Astrocyte (in vitro differentiated cells and primary cell): Measurements from ENCODE around the gene CDK6. TPM values are rescaled to one million over a fixed set of nuclear protein-coding genes. Genes with fewer than 3 reads are reported as not detected.
"Not testable (repeated sequence)": the region's sequence is repeated elsewhere in the genome, so short reads cannot be mapped to it uniquely, and the experiment has no call there.

ENCODE experiments used
- DNase-seq: peaks from one replicate; pipeline ENCODE4 v3.0.0-alpha.2; 2010; ENCODE audit warnings: low read depth
- FAIRE-seq: peaks from 2 replicates; lab custom pipeline; 2011; peaks lifted over from hg19 to GRCh38; lab: Jason Lieb, UNC
- H2AFZ ChIP-seq: 2 replicates; pipeline ENCODE4 v1.6.0; 2012; ENCODE audit warnings: low read depth, low read length, inconsistent platforms
- H3K27ac ChIP-seq: 2 replicates; pipeline ENCODE4 v1.5.1; 2011; ENCODE audit warnings: low read depth, low read length, inconsistent platforms
- H3K27me3 ChIP-seq: 2 replicates; pipeline ENCODE4 v1.6.0; 2011; ENCODE audit warnings: low read length, inconsistent platforms; ENCODE audit not compliant: insufficient read depth
- H3K36me3 ChIP-seq: 2 replicates; pipeline ENCODE4 v1.5.1; 2011; ENCODE audit warnings: low read length, inconsistent platforms; ENCODE audit not compliant: insufficient read depth
- H3K4me1 ChIP-seq: 2 replicates; pipeline ENCODE4 v1.5.1; 2011; ENCODE audit warnings: low read length, inconsistent platforms; ENCODE audit not compliant: insufficient read depth
- H3K4me2 ChIP-seq: 2 replicates; pipeline ENCODE4 v1.6.0; 2012; ENCODE audit warnings: low read length, inconsistent platforms
- H3K4me3 ChIP-seq: 2 replicates; pipeline ENCODE4 v1.5.1; 2011; ENCODE audit warnings: low read depth, mild to moderate bottlenecking, low read length, inconsistent platforms; ENCODE audit not compliant: insufficient read depth
- H3K79me2 ChIP-seq: 2 replicates; pipeline ENCODE4 v1.6.0; 2012; ENCODE audit warnings: mild to moderate bottlenecking, low read length, inconsistent platforms; ENCODE audit not compliant: insufficient read depth
- H3K9ac ChIP-seq: 2 replicates; pipeline ENCODE4 v1.6.0; 2012; ENCODE audit warnings: mild to moderate bottlenecking, low read length, inconsistent platforms
- H3K9me3 ChIP-seq: 2 replicates; pipeline ENCODE4 v1.5.1; 2012; ENCODE audit warnings: low read depth, mild to moderate bottlenecking, low read length, inconsistent platforms; ENCODE audit not compliant: insufficient read depth
- H4K20me1 ChIP-seq: 2 replicates; pipeline ENCODE4 v1.6.0; 2012; ENCODE audit warnings: low read length, inconsistent platforms; ENCODE audit not compliant: insufficient read depth
- H3K27ac Mint-ChIP-seq: one replicate; pipeline ENCODE4 v1.8.0; 2021; ENCODE audit warnings: mild to moderate bottlenecking, mixed read lengths; ENCODE audit not compliant: unreplicated experiment
- H3K27me3 Mint-ChIP-seq: one replicate; pipeline ENCODE4 v1.8.0; 2021; ENCODE audit warnings: low read depth, mixed read lengths; ENCODE audit not compliant: unreplicated experiment
- H3K36me3 Mint-ChIP-seq: one replicate; pipeline ENCODE4 v1.8.0; 2021; ENCODE audit warnings: low read depth, mixed read lengths; ENCODE audit not compliant: unreplicated experiment
- H3K4me1 Mint-ChIP-seq: one replicate; pipeline ENCODE4 v1.8.0; 2021; ENCODE audit warnings: low read depth, mixed read lengths; ENCODE audit not compliant: unreplicated experiment
- H3K4me3 Mint-ChIP-seq: one replicate; pipeline ENCODE4 v1.8.0; 2021; ENCODE audit warnings: mild to moderate bottlenecking, moderate library complexity, mixed read lengths; ENCODE audit not compliant: unreplicated experiment
- H3K9me3 Mint-ChIP-seq: one replicate; pipeline ENCODE4 v1.8.0; 2021; ENCODE audit warnings: mild to moderate bottlenecking, mixed read lengths; ENCODE audit not compliant: unreplicated experiment
- EZH2 ChIP-seq: IDR thresholded peaks from 2 replicates; pipeline ENCODE4 v1.6.1; 2012; ENCODE audit warnings: mild to moderate bottlenecking, low read length, inconsistent platforms; ENCODE audit not compliant: insufficient read depth
- total RNA-seq: library from RNA; stranded (reverse); gene quantifications from 2 replicates; pipeline ENCODE4 v1.2.1, GENCODE V29; 2021
- TF ChIP-seq, protein P1 (sequence below): IDR thresholded peaks from 2 replicates; pipeline ENCODE4 v1.5.1; 2011; ENCODE audit warnings: low read depth, mild to moderate bottlenecking, inconsistent platforms, low read length, moderate library complexity; ENCODE audit not compliant: insufficient read depth

Gene CDK6
- total RNA-seq, 1 donor from 2014 or later, result 160 TPM

DNA sequence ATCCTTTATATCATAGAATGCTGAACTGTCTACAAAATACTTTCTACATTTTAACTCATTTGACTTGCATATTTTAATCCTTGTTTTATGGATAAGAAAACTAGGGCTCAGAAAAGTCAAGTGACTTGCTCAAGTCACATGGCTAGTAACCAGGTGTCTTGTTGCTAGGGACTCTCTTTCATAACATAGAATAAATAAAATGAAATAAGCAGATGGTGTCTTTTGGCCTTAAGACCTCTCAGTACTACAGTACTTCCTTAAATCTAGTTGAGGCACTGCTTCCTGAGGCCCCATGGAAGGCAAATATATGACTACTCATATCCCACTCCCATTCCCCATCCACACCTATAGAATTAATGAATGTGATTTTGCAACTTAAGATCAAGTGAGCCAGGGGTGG lies 87.9 kb downstream of the CDK6 start:
- peak overlapping the region; percentile 30 for H3K27ac ChIP-seq
- H3K27ac Mint-ChIP-seq, result no peak overlapping the region

DNA sequence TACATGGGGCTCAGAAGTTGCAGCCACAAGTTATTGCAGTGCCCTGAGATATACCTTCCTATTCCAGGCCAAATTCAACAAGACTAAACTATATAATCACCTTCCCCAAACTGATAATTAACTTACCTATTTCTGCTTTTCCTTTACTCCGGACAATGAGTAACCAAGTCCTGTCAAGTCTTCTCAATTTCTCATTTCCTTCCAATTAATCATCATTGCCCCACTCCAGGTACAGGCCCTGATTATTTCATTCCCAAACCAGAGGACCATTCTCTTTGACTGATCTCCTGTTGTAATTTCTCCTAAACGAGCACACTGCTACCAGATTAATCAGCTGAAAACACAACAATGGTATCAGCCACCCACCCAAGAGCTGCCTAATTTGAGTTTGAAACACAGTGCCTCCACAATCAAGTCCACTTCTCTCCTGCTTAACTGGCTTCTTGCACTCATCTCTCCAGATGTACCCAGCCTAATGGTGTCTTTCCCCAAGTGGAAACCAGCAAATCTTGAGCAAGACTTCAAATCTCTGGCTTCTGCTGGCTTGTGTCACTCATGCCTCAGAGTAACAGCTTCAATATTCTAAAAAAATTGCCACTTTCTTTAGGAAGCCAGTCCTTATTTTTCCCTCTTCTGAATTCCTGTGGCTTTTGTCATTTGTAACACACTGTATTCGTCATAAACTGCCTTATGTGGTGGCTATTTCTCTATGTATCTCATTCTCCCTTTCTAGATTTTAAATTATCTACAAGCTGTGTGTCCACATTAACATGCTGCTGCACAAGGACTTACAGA lies 89.1 kb downstream of the CDK6 start:
- H3K27ac ChIP-seq, result peak overlapping the region; percentile 87
- H4K20me1 ChIP-seq, result peaks cover 4% of the 10 kb centered on the region
- H3K4me1 Mint-ChIP-seq, result peaks cover 43% of the 10 kb centered on the region
- no peak overlapping the region for H3K4me3 ChIP-seq
- peak overlapping the region; percentile 1 for H3K4me3 Mint-ChIP-seq
- H3K27ac Mint-ChIP-seq, result peak overlapping the region; percentile 60
- H3K9me3 ChIP-seq, result no peaks in the 10 kb centered on the region
- peak overlapping the region; percentile 54 for H3K9ac ChIP-seq
- peaks cover 9% of the 10 kb centered on the region for H3K36me3 Mint-ChIP-seq
- H3K79me2 ChIP-seq, result peaks cover 92% of the 10 kb centered on the region
- no peak for TF ChIP-seq EZH2
- TF ChIP-seq, protein P1, sequence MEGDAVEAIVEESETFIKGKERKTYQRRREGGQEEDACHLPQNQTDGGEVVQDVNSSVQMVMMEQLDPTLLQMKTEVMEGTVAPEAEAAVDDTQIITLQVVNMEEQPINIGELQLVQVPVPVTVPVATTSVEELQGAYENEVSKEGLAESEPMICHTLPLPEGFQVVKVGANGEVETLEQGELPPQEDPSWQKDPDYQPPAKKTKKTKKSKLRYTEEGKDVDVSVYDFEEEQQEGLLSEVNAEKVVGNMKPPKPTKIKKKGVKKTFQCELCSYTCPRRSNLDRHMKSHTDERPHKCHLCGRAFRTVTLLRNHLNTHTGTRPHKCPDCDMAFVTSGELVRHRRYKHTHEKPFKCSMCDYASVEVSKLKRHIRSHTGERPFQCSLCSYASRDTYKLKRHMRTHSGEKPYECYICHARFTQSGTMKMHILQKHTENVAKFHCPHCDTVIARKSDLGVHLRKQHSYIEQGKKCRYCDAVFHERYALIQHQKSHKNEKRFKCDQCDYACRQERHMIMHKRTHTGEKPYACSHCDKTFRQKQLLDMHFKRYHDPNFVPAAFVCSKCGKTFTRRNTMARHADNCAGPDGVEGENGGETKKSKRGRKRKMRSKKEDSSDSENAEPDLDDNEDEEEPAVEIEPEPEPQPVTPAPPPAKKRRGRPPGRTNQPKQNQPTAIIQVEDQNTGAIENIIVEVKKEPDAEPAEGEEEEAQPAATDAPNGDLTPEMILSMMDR, result no peak
- peak; percentile 20 for FAIRE-seq
- H3K27me3 ChIP-seq, result no peaks in the 10 kb centered on the region
- peak; percentile 60 for DNase-seq
- no peaks in the 10 kb centered on the region for H3K27me3 Mint-ChIP-seq
- no peaks in the 10 kb centered on the region for H3K9me3 Mint-ChIP-seq
- H2AFZ ChIP-seq, result no peak overlapping the region
- H3K4me2 ChIP-seq, result peak overlapping the region; percentile 68
- H3K36me3 ChIP-seq, result peaks cover 5% of the 10 kb centered on the region
- peaks cover 39% of the 10 kb centered on the region for H3K4me1 ChIP-seq

More for the DNA sequence above, 87.9 kb downstream of the CDK6 start:
- FAIRE-seq (no peak), DNase-seq (no peak)
- Histone ChIP-seq H3K4me2 (no peak overlapping the region), H3K27me3 (no peaks in the 10 kb centered on the region), H3K36me3 (peaks cover 5% of the 10 kb centered on the region), H3K9me3 (no peaks in the 10 kb centered on the region), H3K4me3 (no peak overlapping the region), H3K4me1 (peaks cover 48% of the 10 kb centered on the region), H2AFZ (no peak overlapping the region), H3K9ac (no peak overlapping the region), H4K20me1 (peaks cover 4% of the 10 kb centered on the region), H3K79me2 (peaks cover 82% of the 10 kb centered on the region)
- no peaks in the 10 kb centered on the region for H3K9me3 Mint-ChIP-seq
- H3K27me3 Mint-ChIP-seq, result no peaks in the 10 kb centered on the region
- H3K4me3 Mint-ChIP-seq, result no peak overlapping the region
- peaks cover 51% of the 10 kb centered on the region for H3K4me1 Mint-ChIP-seq
- TF ChIP-seq, protein P1, result no peak
- TF ChIP-seq EZH2, result no peak
- peaks cover 8% of the 10 kb centered on the region for H3K36me3 Mint-ChIP-seq

DNA sequence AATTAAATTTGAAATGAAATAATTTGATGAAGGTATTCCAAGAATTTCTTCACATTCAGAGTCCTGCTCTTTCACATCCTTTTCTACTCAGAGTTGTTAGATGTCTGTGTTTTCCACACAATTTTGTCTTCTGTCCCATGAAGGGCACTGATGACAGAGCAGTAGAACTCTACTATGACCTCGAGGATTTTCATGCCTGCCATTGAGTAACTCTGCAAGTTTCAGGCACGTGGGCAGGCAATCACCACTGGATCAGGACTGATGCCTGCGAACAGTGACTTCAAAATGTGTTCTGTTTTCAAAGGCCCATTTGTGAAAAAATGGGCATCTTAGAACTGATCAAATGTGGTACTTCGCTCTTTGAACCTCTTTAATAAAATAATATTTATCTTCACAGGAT lies 91.1 kb downstream of the CDK6 start:
- FAIRE-seq, result no peak
- peaks cover 95% of the 10 kb centered on the region for H3K79me2 ChIP-seq

DNA sequence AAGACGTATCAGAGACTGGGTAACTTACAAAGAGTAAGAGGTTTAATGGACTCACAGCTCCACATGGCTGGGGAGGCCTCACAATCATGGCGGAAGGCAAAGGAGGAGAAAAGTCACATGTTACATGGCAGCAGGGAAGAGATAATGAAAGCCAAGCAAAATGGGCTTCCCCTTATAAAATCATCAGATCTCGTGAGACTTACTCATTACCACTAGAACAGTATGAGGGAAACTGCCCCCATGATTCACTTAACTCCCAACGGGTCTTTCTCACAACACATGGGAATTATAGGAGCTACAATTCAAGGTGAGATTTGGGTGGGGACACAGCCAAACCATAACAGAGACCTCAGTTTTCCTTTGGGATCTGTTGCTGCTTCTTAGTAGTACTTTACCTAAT lies 92.2 kb downstream of the CDK6 start:
- not testable (repeated sequence) for H3K36me3 ChIP-seq, H3K9ac ChIP-seq, H3K4me3 ChIP-seq, H3K9me3 ChIP-seq, H3K27ac Mint-ChIP-seq, DNase-seq, H3K9me3 Mint-ChIP-seq, FAIRE-seq, H3K4me2 ChIP-seq, H3K27me3 Mint-ChIP-seq, H4K20me1 ChIP-seq, H3K36me3 Mint-ChIP-seq, H3K27ac ChIP-seq, H2AFZ ChIP-seq, H3K27me3 ChIP-seq
- Histone ChIP-seq H3K4me1 (peaks cover 31% of the 10 kb centered on the region), H3K79me2 (peaks cover 95% of the 10 kb centered on the region)
- peaks cover 40% of the 10 kb centered on the region for H3K4me1 Mint-ChIP-seq
- peak overlapping the region; percentile 35 for H3K4me3 Mint-ChIP-seq

More for the DNA sequence above, 91.1 kb downstream of the CDK6 start:
- no peak overlapping the region for H3K4me3 Mint-ChIP-seq
- no peak overlapping the region for H3K4me3 ChIP-seq
- H3K9me3 ChIP-seq, result no peaks in the 10 kb centered on the region
- no peaks in the 10 kb centered on the region for H3K27me3 ChIP-seq
- H3K27ac Mint-ChIP-seq, result no peak overlapping the region
- no peaks in the 10 kb centered on the region for H3K9me3 Mint-ChIP-seq
- no peak for TF ChIP-seq EZH2
- TF ChIP-seq, protein P1, result no peak
- H3K4me1 ChIP-seq, result peaks cover 36% of the 10 kb centered on the region
- peaks cover 7% of the 10 kb centered on the region for H3K36me3 Mint-ChIP-seq
- no peak overlapping the region for H3K4me2 ChIP-seq
- no peak for DNase-seq
- no peak overlapping the region for H3K27ac ChIP-seq
- peaks cover 39% of the 10 kb centered on the region for H3K4me1 Mint-ChIP-seq
- no peak overlapping the region for H2AFZ ChIP-seq
- H3K9ac ChIP-seq, result no peak overlapping the region
- H3K36me3 ChIP-seq, result peaks cover 5% of the 10 kb centered on the region
- H4K20me1 ChIP-seq, result peaks cover 4% of the 10 kb centered on the region
- no peaks in the 10 kb centered on the region for H3K27me3 Mint-ChIP-seq
